Measurements from ENCODE around the gene CRYBG1. TPM values are rescaled to one million over a fixed set of nuclear protein-coding genes. Genes with fewer than 3 reads are reported as not detected.

CRYBG1 gene
- total and polyA plus RNA-seq, 4 experiments from 2014 or later, result 20.5 to 47.1 (median 38.5) TPM

DNA sequence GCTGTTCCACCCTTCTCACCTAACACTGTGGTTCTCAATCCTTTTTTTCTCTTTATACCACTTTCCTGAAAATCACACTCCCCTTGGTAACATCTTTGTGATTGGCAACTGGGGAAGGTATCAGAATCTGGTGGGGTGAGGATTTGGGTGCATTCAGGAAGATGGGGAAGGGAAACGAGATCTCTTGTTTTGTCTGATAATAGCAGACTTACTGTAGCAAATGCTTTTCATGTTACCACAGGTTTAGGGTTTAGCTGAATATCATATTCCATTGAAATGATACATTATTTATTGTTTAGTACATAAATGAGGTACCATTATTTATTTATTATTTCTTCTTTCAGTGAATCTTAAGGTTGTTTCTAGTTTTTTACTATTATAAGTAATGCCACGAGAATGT lies 168.0 kb downstream of the CRYBG1 start:
- ChIA-PET CTCF (ENCODE audit: partially characterized antibody) (interaction anchor here (2.4 to 3.5 kb wide), 2 partner anchors 16 to 38 kb away, joined by 8 to 26 read pairs; no protein-coding TSS in a partner anchor), POLR2A (ENCODE audit: partially characterized antibody) (interaction anchor here (4.4 to 7.2 kb wide), 2 partner anchors 8 to 15 kb away, joined by 22 to 74 read pairs; no protein-coding TSS in a partner anchor)
- Histone ChIP-seq H3K36me3 (ENCODE audit: insufficient read depth, low read length) (peaks cover 41% of the 10 kb centered on the region), H3K9me3 (ENCODE audit: control insufficient read depth in 1 of 2, low read length in 2 of 2) (no peaks in the 10 kb centered on the region), H3K27ac (ENCODE audit: low read depth, low read length) (no peak overlapping the region), H3K27me3 (ENCODE audit: insufficient read depth, low read length) (no peaks in the 10 kb centered on the region), H3K4me1 (ENCODE audit: insufficient read depth, low read length) (peaks cover 74% of the 10 kb centered on the region), H3K4me3 (ENCODE audit: low read length in 2 of 2) (no peak overlapping the region)
- Mint-ChIP-seq H3K9me3 (no peaks in the 10 kb centered on the region), H3K4me3 (peak overlapping the region in 2 of 8 donors; percentile 15 to 23), H3K27me3 (no peaks in the 10 kb centered on the region), H3K4me1 (peaks cover 45 to 78% (median 62%) of the 10 kb centered on the region in 4 donors), H3K27ac (peak overlapping the region in 3 of 7 donors; percentile 37 to 66 (median 65)), H3K36me3 (peaks cover 58 to 67% of the 10 kb centered on the region in 2 donors)
- intact Hi-C loops (cut with micrococcal nuclease), result no loop called here
- no peak for DNase-seq

DNA sequence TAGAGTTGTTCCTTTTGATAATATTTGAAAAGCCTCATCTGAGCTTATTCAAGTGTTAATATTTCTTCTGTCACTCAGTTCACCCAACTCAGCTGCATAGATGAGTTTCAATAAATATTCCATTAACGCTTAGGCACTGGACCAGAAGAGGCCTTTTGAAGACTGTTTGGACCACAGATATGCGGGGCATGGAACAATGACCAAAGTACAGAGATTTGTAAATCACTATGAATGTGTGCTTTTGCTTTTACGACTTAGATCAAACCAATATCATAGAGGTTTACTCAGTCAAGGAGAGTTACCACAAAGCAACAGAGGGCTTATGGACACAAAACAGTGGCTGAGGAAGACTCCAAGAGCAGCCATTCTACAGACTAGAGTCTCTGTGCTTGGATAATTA lies 168.9 kb downstream of the CRYBG1 start:
- Histone ChIP-seq H3K4me3 (ENCODE audit: low read length in 2 of 2) (no peak overlapping the region), H3K4me1 (ENCODE audit: insufficient read depth, low read length) (peaks cover 74% of the 10 kb centered on the region), H3K27ac (ENCODE audit: low read depth, low read length) (no peak overlapping the region), H3K27me3 (ENCODE audit: insufficient read depth, low read length) (no peaks in the 10 kb centered on the region), H3K36me3 (ENCODE audit: insufficient read depth, low read length) (peaks cover 45% of the 10 kb centered on the region), H3K9me3 (ENCODE audit: control insufficient read depth in 1 of 2, low read length in 2 of 2) (no peaks in the 10 kb centered on the region)
- Mint-ChIP-seq H3K36me3 (peaks cover 63 to 76% of the 10 kb centered on the region in 2 donors), H3K4me3 (no peak overlapping the region), H3K9me3 (no peaks in the 10 kb centered on the region), H3K4me1 (peaks cover 50 to 82% (median 69%) of the 10 kb centered on the region in 4 donors), H3K27me3 (no peaks in the 10 kb centered on the region), H3K27ac (peak overlapping the region in 2 of 7 donors; percentile 30 to 73)
- intact Hi-C loops (cut with micrococcal nuclease), result no loop called here
- POLR2A ChIA-PET (ENCODE audit: partially characterized antibody), result interaction anchor here (0.6 to 7.2 kb wide), 4 partner anchors 8 to 16 kb away, joined by 3 to 74 read pairs (median 16); no protein-coding TSS in a partner anchor
- CTCF ChIA-PET (ENCODE audit: partially characterized antibody), result interaction anchor here (0.9 to 3.5 kb wide), 4 partner anchors 9 to 37 kb away, joined by 3 to 26 read pairs (median 6); no protein-coding TSS in a partner anchor
- no peak for DNase-seq

DNA sequence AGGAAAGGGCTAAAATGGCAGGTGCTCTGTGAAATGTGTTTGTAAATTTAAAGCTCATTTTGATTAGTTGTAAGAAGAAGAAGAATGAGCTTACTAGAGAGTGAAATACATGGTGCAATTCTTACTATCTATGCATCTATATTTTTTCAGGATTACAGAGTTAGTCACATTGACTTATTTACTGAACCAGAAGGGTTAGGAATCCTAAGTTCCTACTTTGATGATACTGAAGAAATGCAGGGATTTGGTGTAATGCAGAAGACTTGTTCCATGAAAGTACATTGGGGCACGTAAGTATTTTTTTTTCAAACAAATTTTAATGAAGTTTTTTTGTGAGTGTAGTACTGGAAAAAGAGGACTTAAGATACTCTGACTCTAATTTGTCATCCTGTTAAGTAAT lies 169.5 kb downstream of the CRYBG1 start:
- Histone ChIP-seq H3K4me1 (ENCODE audit: insufficient read depth, low read length) (peaks cover 79% of the 10 kb centered on the region), H3K27ac (ENCODE audit: low read depth, low read length) (no peak overlapping the region), H3K27me3 (ENCODE audit: insufficient read depth, low read length) (no peaks in the 10 kb centered on the region), H3K4me3 (ENCODE audit: low read length in 2 of 2) (no peak overlapping the region), H3K36me3 (ENCODE audit: insufficient read depth, low read length) (peaks cover 45% of the 10 kb centered on the region), H3K9me3 (ENCODE audit: control insufficient read depth in 1 of 2, low read length in 2 of 2) (no peaks in the 10 kb centered on the region)
- H3K27ac Mint-ChIP-seq, result peak overlapping the region in 1 of 7 donors; percentile 28
- no peak for DNase-seq
- ChIA-PET CTCF (ENCODE audit: partially characterized antibody) (interaction anchor here (0.9 to 3.5 kb wide), 4 partner anchors 9 to 37 kb away, joined by 3 to 26 read pairs (median 6); no protein-coding TSS in a partner anchor), POLR2A (ENCODE audit: partially characterized antibody) (interaction anchor here (2.1 to 7.2 kb wide), 3 partner anchors 9 to 17 kb away, joined by 10 to 74 read pairs (median 22); no protein-coding TSS in a partner anchor)
- peaks cover 63 to 80% of the 10 kb centered on the region in 2 donors for H3K36me3 Mint-ChIP-seq
- peaks cover 53 to 84% (median 72%) of the 10 kb centered on the region in 4 donors for H3K4me1 Mint-ChIP-seq
- intact Hi-C loops (cut with micrococcal nuclease), result no loop called here
- no peaks in the 10 kb centered on the region for H3K9me3 Mint-ChIP-seq
- peak overlapping the region in 1 of 8 donors; percentile 47 for H3K4me3 Mint-ChIP-seq
- no peaks in the 10 kb centered on the region for H3K27me3 Mint-ChIP-seq

DNA sequence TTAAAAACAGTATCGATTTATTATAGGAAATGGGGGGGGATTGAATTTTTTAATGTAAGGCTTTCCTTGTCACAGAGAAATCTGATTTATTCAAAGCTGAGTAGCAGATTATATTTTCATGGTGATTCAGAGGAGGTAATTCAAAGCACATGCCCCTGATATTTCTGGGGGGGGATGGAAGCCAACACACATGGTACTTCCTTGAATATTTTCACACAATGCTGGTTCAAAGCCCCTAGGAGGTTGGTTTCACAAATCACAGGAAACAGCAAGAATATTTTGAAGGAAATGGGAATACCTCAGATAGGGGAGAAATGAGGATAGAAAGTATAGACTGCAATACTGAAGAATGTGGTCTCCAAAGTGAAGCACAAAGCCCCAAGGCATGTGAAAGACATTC lies 170.0 kb downstream of the CRYBG1 start:
- H3K27ac Mint-ChIP-seq, result peak overlapping the region in 1 of 7 donors; percentile 14

DNA sequence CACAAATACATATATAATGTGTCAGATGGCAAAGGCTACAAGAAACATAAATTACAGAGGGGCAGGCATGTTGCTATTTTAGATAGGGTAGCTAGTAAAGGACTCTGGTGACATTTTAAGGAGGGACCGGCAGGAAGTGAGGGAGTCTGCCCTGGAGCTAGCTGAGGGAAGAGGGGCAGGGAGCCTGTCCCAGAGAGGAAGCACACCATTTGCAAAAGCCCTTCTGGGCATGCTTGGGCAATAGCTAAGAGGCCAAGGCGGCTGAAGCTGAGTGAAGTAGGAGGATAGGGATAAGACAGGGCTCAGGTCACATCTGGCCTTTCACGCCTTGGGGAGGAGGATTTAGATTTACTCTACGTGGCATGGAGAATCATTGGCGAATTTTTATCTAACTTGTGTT lies 172.5 kb downstream of the CRYBG1 start:
- Mint-ChIP-seq H3K4me1 (peaks cover 65 to 83% (median 76%) of the 10 kb centered on the region in 4 donors), H3K36me3 (peaks cover 75 to 83% of the 10 kb centered on the region in 2 donors), H3K27ac (peak overlapping the region; percentile 15 to 95 (median 68)), H3K9me3 (no peaks in the 10 kb centered on the region), H3K4me3 (peak overlapping the region in 6 of 8 donors; percentile 5 to 66 (median 18)), H3K27me3 (no peaks in the 10 kb centered on the region)
- no peak overlapping the region for H3K27ac ChIP-seq (ENCODE audit: low read depth, low read length)
- H3K4me1 ChIP-seq (ENCODE audit: insufficient read depth, low read length), result peaks cover 78% of the 10 kb centered on the region
- ChIA-PET POLR2A (ENCODE audit: partially characterized antibody) (interaction anchor here (2.1 to 7.2 kb wide), 4 partner anchors 7 to 20 kb away, joined by 11 to 74 read pairs (median 22); no protein-coding TSS in a partner anchor), CTCF (ENCODE audit: partially characterized antibody) (interaction anchor here (1.0 to 3.3 kb wide), 3 partner anchors 14 to 33 kb away, joined by 3 to 44 read pairs (median 4); no protein-coding TSS in a partner anchor)
- intact Hi-C loops (cut with micrococcal nuclease), result no loop called here
- H3K36me3 ChIP-seq (ENCODE audit: insufficient read depth, low read length), result peaks cover 43% of the 10 kb centered on the region
- H3K27me3 ChIP-seq (ENCODE audit: insufficient read depth, low read length), result no peaks in the 10 kb centered on the region
- no peak overlapping the region for H3K4me3 ChIP-seq (ENCODE audit: low read length in 2 of 2)
- DNase-seq, result no peak
- no peaks in the 10 kb centered on the region for H3K9me3 ChIP-seq (ENCODE audit: control insufficient read depth in 1 of 2, low read length in 2 of 2)

More for the DNA sequence above, 170.0 kb downstream of the CRYBG1 start:
- Mint-ChIP-seq H3K36me3 (peaks cover 62 to 79% of the 10 kb centered on the region in 2 donors), H3K9me3 (no peaks in the 10 kb centered on the region), H3K27me3 (no peaks in the 10 kb centered on the region), H3K4me3 (no peak overlapping the region), H3K4me1 (peaks cover 56 to 84% (median 72%) of the 10 kb centered on the region in 4 donors)
- Histone ChIP-seq H3K9me3 (ENCODE audit: control insufficient read depth in 1 of 2, low read length in 2 of 2) (no peaks in the 10 kb centered on the region), H3K4me3 (ENCODE audit: low read length in 2 of 2) (no peak overlapping the region), H3K4me1 (ENCODE audit: insufficient read depth, low read length) (peaks cover 80% of the 10 kb centered on the region), H3K27me3 (ENCODE audit: insufficient read depth, low read length) (no peaks in the 10 kb centered on the region), H3K27ac (ENCODE audit: low read depth, low read length) (no peak overlapping the region), H3K36me3 (ENCODE audit: insufficient read depth, low read length) (peaks cover 45% of the 10 kb centered on the region)
- ChIA-PET CTCF (ENCODE audit: partially characterized antibody) (interaction anchor here (2.4 to 3.5 kb wide), 2 partner anchors 18 to 36 kb away, joined by 8 to 26 read pairs; no protein-coding TSS in a partner anchor), POLR2A (ENCODE audit: partially characterized antibody) (interaction anchor here (2.1 to 7.2 kb wide), 3 partner anchors 10 to 17 kb away, joined by 10 to 74 read pairs (median 22); no protein-coding TSS in a partner anchor)
- no peak for DNase-seq
- intact Hi-C loops (cut with micrococcal nuclease), result no loop called here

DNA sequence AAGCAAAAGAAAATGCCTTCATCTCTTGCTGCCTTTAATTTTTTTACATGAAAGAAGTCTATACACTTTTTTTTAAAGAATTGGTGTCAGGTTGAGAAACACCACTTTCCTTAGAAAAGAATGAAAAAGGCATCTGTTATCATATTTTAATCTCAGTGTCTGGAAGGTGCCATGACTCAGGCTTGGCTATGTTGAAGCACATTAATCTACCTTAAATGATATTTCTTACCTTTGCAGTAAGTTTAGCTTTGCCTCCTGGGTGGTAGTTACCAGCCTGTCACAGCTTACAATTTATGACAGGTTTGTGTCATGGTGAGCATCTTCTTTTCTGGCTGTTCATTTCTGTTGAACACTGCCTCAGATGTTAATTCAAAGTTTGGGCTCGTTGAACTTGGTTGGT lies 173.5 kb downstream of the CRYBG1 start:
- CTCF ChIA-PET (ENCODE audit: partially characterized antibody), result interaction anchor here (0.9 to 3.3 kb wide), 8 partner anchors 8 to 58 kb away, joined by 3 to 44 read pairs (median 4); no protein-coding TSS in a partner anchor
- H3K27ac ChIP-seq (ENCODE audit: low read depth, low read length), result no peak overlapping the region
- H3K36me3 Mint-ChIP-seq, result peaks cover 74 to 86% of the 10 kb centered on the region in 2 donors

DNA sequence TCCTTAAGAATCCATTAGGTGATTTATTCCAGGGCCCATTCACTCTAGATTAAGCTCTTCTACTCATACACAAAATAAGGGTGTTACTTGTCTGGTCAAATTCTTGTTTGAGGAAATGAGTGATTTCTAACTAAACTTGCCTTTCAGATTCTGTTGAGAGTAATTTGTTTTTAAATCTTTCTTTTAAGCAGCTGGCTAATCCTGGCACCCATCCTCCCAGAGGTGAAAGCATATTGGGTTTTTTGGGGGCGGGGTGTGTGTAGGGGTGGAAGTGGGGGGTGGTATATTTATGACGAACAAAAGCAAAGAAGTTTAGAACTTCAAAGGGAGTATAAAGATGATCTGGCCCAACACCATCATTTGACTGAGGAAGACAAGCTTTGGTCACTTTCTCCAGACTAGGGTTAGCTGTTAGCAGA lies 174.1 kb downstream of the CRYBG1 start:
- no peaks in the 10 kb centered on the region for H3K9me3 Mint-ChIP-seq
- Histone ChIP-seq H3K4me1 (ENCODE audit: insufficient read depth, low read length) (peaks cover 79% of the 10 kb centered on the region), H3K27me3 (ENCODE audit: insufficient read depth, low read length) (no peaks in the 10 kb centered on the region), H3K36me3 (ENCODE audit: insufficient read depth, low read length) (peaks cover 31% of the 10 kb centered on the region), H3K27ac (ENCODE audit: low read depth, low read length) (no peak overlapping the region), H3K4me3 (ENCODE audit: low read length in 2 of 2) (no peak overlapping the region), H3K9me3 (ENCODE audit: control insufficient read depth in 1 of 2, low read length in 2 of 2) (no peaks in the 10 kb centered on the region)
- peaks cover 73 to 87% (median 80%) of the 10 kb centered on the region in 4 donors for H3K4me1 Mint-ChIP-seq
- peaks cover 74 to 85% of the 10 kb centered on the region in 2 donors for H3K36me3 Mint-ChIP-seq
- ChIA-PET CTCF (ENCODE audit: partially characterized antibody) (interaction anchor here (1.0 to 3.3 kb wide), 7 partner anchors 9 to 58 kb away, joined by 3 to 44 read pairs (median 5); no protein-coding TSS in a partner anchor), POLR2A (ENCODE audit: partially characterized antibody) (interaction anchor here (1.1 to 7.2 kb wide), 6 partner anchors 9 to 24 kb away, joined by 3 to 74 read pairs (median 12); no protein-coding TSS in a partner anchor)
- intact Hi-C loops (cut with micrococcal nuclease), result loop anchor here (1.0 kb wide), 1 partner anchor 9 kb away; no protein-coding TSS in a partner anchor
- H3K27ac Mint-ChIP-seq, result peak overlapping the region; percentile 9 to 86 (median 67)
- H3K4me3 Mint-ChIP-seq, result peak overlapping the region in 5 of 8 donors; percentile 4 to 70 (median 46)
- H3K27me3 Mint-ChIP-seq, result no peaks in the 10 kb centered on the region
- DNase-seq, result peak in 1 of 5 donors; percentile 35

More for the DNA sequence above, 173.5 kb downstream of the CRYBG1 start:
- intact Hi-C loops (cut with micrococcal nuclease), result loop anchor here (1.0 kb wide), 1 partner anchor 9 kb away; no protein-coding TSS in a partner anchor
- no peak for DNase-seq
- H3K4me3 Mint-ChIP-seq, result peak overlapping the region in 5 of 8 donors; percentile 4 to 70 (median 46)
- POLR2A ChIA-PET (ENCODE audit: partially characterized antibody), result interaction anchor here (1.1 to 7.2 kb wide), 6 partner anchors 8 to 23 kb away, joined by 3 to 74 read pairs (median 12); no protein-coding TSS in a partner anchor
- no peak overlapping the region for H3K4me3 ChIP-seq (ENCODE audit: low read length in 2 of 2)
- H3K4me1 ChIP-seq (ENCODE audit: insufficient read depth, low read length), result peaks cover 81% of the 10 kb centered on the region
- peaks cover 69 to 87% (median 80%) of the 10 kb centered on the region in 4 donors for H3K4me1 Mint-ChIP-seq
- no peaks in the 10 kb centered on the region for H3K9me3 Mint-ChIP-seq
- no peaks in the 10 kb centered on the region for H3K9me3 ChIP-seq (ENCODE audit: control insufficient read depth in 1 of 2, low read length in 2 of 2)
- H3K27me3 Mint-ChIP-seq, result no peaks in the 10 kb centered on the region
- peaks cover 37% of the 10 kb centered on the region for H3K36me3 ChIP-seq (ENCODE audit: insufficient read depth, low read length)
- H3K27ac Mint-ChIP-seq, result peak overlapping the region; percentile 17 to 95 (median 67)
- H3K27me3 ChIP-seq (ENCODE audit: insufficient read depth, low read length), result no peaks in the 10 kb centered on the region

All from CD4-positive, alpha-beta memory T cell (primary cell).